WTC11 (cell line): ENCODE data around the gene COL10A1. TPM values are rescaled to one million over a fixed set of nuclear protein-coding genes. Genes with fewer than 3 reads are reported as not detected.

ENCODE experiments used
- ATAC-seq: fragments of 200-7000 bp; cut with Tn5 transposase; 2 replicates; pipeline ENCODE4 v1.10.0; 2021; ENCODE audit warnings: mild to moderate bottlenecking, moderate library complexity
- CTCF ChIA-PET: fragments of 300-600 bp; sonication (Branson Sonifier 250); formaldehyde crosslinking; loops from one replicate; lab custom pipeline; 2021; ENCODE audit warnings: antibody characterized with exemption; lab: Charles Lee
- POLR2A ChIA-PET: fragments of 350-600 bp; sonication (Branson Sonifier 250); formaldehyde crosslinking; loops from one replicate; lab custom pipeline; 2021; ENCODE audit warnings: antibody characterized with exemption; lab: Charles Lee
- DNase-seq: peaks from one replicate; pipeline ENCODE4 v3.0.0; 2021; ENCODE audit warnings: low spot score
- H3K27ac Mint-ChIP-seq: 2 replicates; pipeline ENCODE4 v1.8.0; 2021; ENCODE audit warnings: mixed read lengths
- H3K27me3 Mint-ChIP-seq: 2 replicates; pipeline ENCODE4 v1.8.0; 2021; ENCODE audit warnings: low read depth, mild to moderate bottlenecking, moderate library complexity, mixed read lengths
- H3K36me3 Mint-ChIP-seq: 2 replicates; pipeline ENCODE4 v1.8.0; 2021; ENCODE audit warnings: mixed read lengths
- H3K4me1 Mint-ChIP-seq: 2 replicates; pipeline ENCODE4 v1.8.0; 2022; ENCODE audit warnings: mixed read lengths
- H3K4me3 Mint-ChIP-seq: 2 replicates; pipeline ENCODE4 v1.8.0; 2021; ENCODE audit warnings: mild to moderate bottlenecking, moderate library complexity, mixed read lengths
- H3K9me3 Mint-ChIP-seq: 2 replicates; pipeline ENCODE4 v1.8.0; 2021; ENCODE audit warnings: mixed read lengths
- AFF4 ChIP-seq: sonication (generic); formaldehyde crosslinking; IDR thresholded peaks from 2 replicates; pipeline ENCODE4 v1.8.1; 2023; ENCODE audit warnings: mild to moderate bottlenecking, missing genetic modification reagents, borderline replicate concordance
- ATF1 ChIP-seq: sonication (generic); formaldehyde crosslinking; IDR thresholded peaks from 2 replicates; pipeline ENCODE4 v1.8.1; 2023; ENCODE audit warnings: mild to moderate bottlenecking, moderate library complexity, missing genetic modification reagents
- CBFB ChIP-seq: sonication (generic); formaldehyde crosslinking; IDR thresholded peaks from 2 replicates; pipeline ENCODE4 v1.8.1; 2022; ENCODE audit warnings: mild to moderate bottlenecking, low read depth, missing genetic modification reagents
- ESRRA ChIP-seq: sonication (generic); formaldehyde crosslinking; IDR thresholded peaks from 2 replicates; pipeline ENCODE4 v1.8.1; 2022; ENCODE audit warnings: mild to moderate bottlenecking, missing genetic modification reagents, borderline replicate concordance
- FOXJ3 ChIP-seq: sonication (generic); formaldehyde crosslinking; IDR thresholded peaks from 2 replicates; pipeline ENCODE4 v1.9.0; 2021; ENCODE audit warnings: missing genetic modification reagents, mild to moderate bottlenecking, borderline replicate concordance
- FOXK1 ChIP-seq: sonication (generic); formaldehyde crosslinking; IDR thresholded peaks from 2 replicates; pipeline ENCODE4 v1.8.0; 2022; ENCODE audit warnings: mild to moderate bottlenecking, moderate library complexity, missing genetic modification reagents
- FOXP1 ChIP-seq: sonication (generic); formaldehyde crosslinking; IDR thresholded peaks from 2 replicates; pipeline ENCODE4 v1.8.0; 2022; ENCODE audit warnings: missing genetic modification reagents, mild to moderate bottlenecking, moderate library complexity, borderline replicate concordance
- HMGA2 ChIP-seq: fragments of 250-450 bp; sonication (Bioruptor Pico); IDR thresholded peaks from 2 replicates; pipeline ENCODE4 v1.4.0; 2021; ENCODE audit warnings: mild to moderate bottlenecking, moderate library complexity
- JUN ChIP-seq: sonication (generic); formaldehyde crosslinking; IDR thresholded peaks from 2 replicates; pipeline ENCODE4 v1.8.0; 2023; ENCODE audit warnings: mild to moderate bottlenecking, missing genetic modification reagents
- MXD4 ChIP-seq: fragments of 250-450 bp; sonication (Bioruptor Pico); IDR thresholded peaks from 2 replicates; pipeline ENCODE4 v1.8.0; 2021; ENCODE audit warnings: mild to moderate bottlenecking, moderate library complexity, borderline replicate concordance
- NFATC4 ChIP-seq: fragments of 250-450 bp; sonication (Bioruptor Pico); IDR thresholded peaks from 2 replicates; pipeline ENCODE4 v1.9.0; 2021; ENCODE audit warnings: mild to moderate bottlenecking
- PRRX2 ChIP-seq: fragments of 250-450 bp; sonication (Bioruptor Pico); IDR thresholded peaks from 2 replicates; pipeline ENCODE4 v1.8.0; 2021; ENCODE audit warnings: mild to moderate bottlenecking
- RELA ChIP-seq: sonication (generic); formaldehyde crosslinking; IDR thresholded peaks from 2 replicates; pipeline ENCODE4 v1.8.1; 2022; ENCODE audit warnings: missing genetic modification reagents, mild to moderate bottlenecking, borderline replicate concordance
- RORB ChIP-seq: fragments of 250-450 bp; sonication (Bioruptor Pico); IDR thresholded peaks from 2 replicates; pipeline ENCODE4 v1.9.0; 2021; ENCODE audit warnings: mild to moderate bottlenecking
- SMAD4 ChIP-seq: sonication (generic); formaldehyde crosslinking; IDR thresholded peaks from 2 replicates; pipeline ENCODE4 v1.8.0; 2022; ENCODE audit warnings: mild to moderate bottlenecking, missing genetic modification reagents
- SOX15 ChIP-seq: fragments of 250-450 bp; sonication (Bioruptor Pico); IDR thresholded peaks from 2 replicates; pipeline ENCODE4 v1.9.0; 2021; ENCODE audit warnings: mild to moderate bottlenecking
- ZNF232 ChIP-seq: sonication (generic); formaldehyde crosslinking; IDR thresholded peaks from 2 replicates; pipeline ENCODE4 v1.8.0; 2022; ENCODE audit warnings: mild to moderate bottlenecking, missing genetic modification reagents
- ZNF263 ChIP-seq: sonication (generic); formaldehyde crosslinking; IDR thresholded peaks from 2 replicates; pipeline ENCODE4 v1.8.1; 2022; ENCODE audit warnings: low read depth, mild to moderate bottlenecking, moderate library complexity, missing genetic modification reagents
- ZNF416 ChIP-seq: fragments of 250-450 bp; sonication (Bioruptor Pico); IDR thresholded peaks from 2 replicates; pipeline ENCODE4 v1.9.0; 2021; ENCODE audit warnings: mild to moderate bottlenecking, inconsistent platforms
- total RNA-seq: library from RNA; stranded (reverse); gene quantifications from 3 replicates; pipeline ENCODE4 v1.2.3, GENCODE V29; 2021
- TF ChIP-seq, protein P1 (sequence below): sonication (generic); formaldehyde crosslinking; IDR thresholded peaks from 2 replicates; pipeline ENCODE4 v1.8.0; 2023; ENCODE audit warnings: mild to moderate bottlenecking, missing genetic modification reagents
- TF ChIP-seq, protein P2 (sequence below): sonication (generic); formaldehyde crosslinking; conservative IDR thresholded peaks from 2 replicates; pipeline ENCODE4 v1.8.1; 2022; ENCODE audit warnings: mild to moderate bottlenecking, missing genetic modification reagents
- TF ChIP-seq, protein P3 (sequence below): sonication (generic); formaldehyde crosslinking; IDR thresholded peaks from 2 replicates; pipeline ENCODE4 v1.8.0; 2022; ENCODE audit warnings: mild to moderate bottlenecking, missing genetic modification reagents
- TF ChIP-seq, protein P4 (sequence below): fragments of 250-450 bp; sonication (Bioruptor Pico); IDR thresholded peaks from 2 replicates; pipeline ENCODE4 v1.9.0; 2021; ENCODE audit warnings: mild to moderate bottlenecking

COL10A1 gene
- total RNA-seq, 1 experiment from 2014 or later, result not detected

DNA sequence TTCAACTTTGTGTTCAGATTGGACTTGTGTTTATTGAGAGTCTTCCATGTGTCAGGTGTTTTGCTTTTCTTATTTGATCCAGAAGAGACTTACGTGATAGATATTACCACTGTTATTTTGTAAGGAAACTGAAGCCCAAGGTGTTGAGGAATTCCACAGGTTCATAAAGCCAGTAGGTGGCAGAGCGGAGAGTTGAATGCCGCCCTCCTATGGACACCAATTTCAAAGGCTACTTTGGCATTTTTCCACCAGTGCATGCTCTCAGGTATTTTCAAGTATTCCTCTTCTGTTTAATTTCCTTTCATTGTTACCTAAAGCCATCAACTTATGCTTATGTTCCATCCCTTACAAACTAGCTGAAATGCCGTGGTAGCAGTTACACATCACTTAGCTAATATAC, 14.0 kb upstream of the COL10A1 start:
- H3K36me3 Mint-ChIP-seq, result no peaks in the 10 kb centered on the region
- TF ChIP-seq SOX15 (CRISPR knock-in tag), result no peak
- TF ChIP-seq AFF4, result no peak
- no peak for TF ChIP-seq ZNF232
- TF ChIP-seq, protein P1, sequence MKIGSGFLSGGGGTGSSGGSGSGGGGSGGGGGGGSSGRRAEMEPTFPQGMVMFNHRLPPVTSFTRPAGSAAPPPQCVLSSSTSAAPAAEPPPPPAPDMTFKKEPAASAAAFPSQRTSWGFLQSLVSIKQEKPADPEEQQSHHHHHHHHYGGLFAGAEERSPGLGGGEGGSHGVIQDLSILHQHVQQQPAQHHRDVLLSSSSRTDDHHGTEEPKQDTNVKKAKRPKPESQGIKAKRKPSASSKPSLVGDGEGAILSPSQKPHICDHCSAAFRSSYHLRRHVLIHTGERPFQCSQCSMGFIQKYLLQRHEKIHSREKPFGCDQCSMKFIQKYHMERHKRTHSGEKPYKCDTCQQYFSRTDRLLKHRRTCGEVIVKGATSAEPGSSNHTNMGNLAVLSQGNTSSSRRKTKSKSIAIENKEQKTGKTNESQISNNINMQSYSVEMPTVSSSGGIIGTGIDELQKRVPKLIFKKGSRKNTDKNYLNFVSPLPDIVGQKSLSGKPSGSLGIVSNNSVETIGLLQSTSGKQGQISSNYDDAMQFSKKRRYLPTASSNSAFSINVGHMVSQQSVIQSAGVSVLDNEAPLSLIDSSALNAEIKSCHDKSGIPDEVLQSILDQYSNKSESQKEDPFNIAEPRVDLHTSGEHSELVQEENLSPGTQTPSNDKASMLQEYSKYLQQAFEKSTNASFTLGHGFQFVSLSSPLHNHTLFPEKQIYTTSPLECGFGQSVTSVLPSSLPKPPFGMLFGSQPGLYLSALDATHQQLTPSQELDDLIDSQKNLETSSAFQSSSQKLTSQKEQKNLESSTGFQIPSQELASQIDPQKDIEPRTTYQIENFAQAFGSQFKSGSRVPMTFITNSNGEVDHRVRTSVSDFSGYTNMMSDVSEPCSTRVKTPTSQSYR (CRISPR knock-in tag), result no peak
- TF ChIP-seq, protein P2, sequence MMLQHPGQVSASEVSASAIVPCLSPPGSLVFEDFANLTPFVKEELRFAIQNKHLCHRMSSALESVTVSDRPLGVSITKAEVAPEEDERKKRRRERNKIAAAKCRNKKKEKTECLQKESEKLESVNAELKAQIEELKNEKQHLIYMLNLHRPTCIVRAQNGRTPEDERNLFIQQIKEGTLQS (CRISPR knock-in tag), result no peak
- no peak for TF ChIP-seq NFATC4 (CRISPR knock-in tag)
- no peak for TF ChIP-seq MXD4 (CRISPR knock-in tag)
- TF ChIP-seq RORB (CRISPR knock-in tag), result no peak
- TF ChIP-seq, all 79 proteins: peak for 0
- Mint-ChIP-seq H3K4me3 (no peak overlapping the region), H3K9me3 (no peaks in the 10 kb centered on the region), H3K27ac (peak overlapping the region; percentile 14; the same call in 1 of the 2 replicates), H3K27me3 (no peaks in the 10 kb centered on the region), H3K4me1 (peaks cover 7% of the 10 kb centered on the region; the same call in 1 of the 2 replicates)
- POLR2A ChIA-PET, result no interaction called here
- ATAC-seq (peak; percentile 95), DNase-seq (no peak)
- CTCF ChIA-PET, result no interaction called here

- H3K36me3 Mint-ChIP-seq, result no peaks in the 10 kb centered on the region
- no peak overlapping the region for H3K4me3 Mint-ChIP-seq
- H3K27me3 Mint-ChIP-seq, result no peaks in the 10 kb centered on the region
- ATAC-seq, result no peak
- H3K4me1 Mint-ChIP-seq, result peaks cover 21% of the 10 kb centered on the region
- POLR2A ChIA-PET, result no interaction called here
- H3K27ac Mint-ChIP-seq, result 0 out of 2 replicates have a peak overlapping the region, but pooled peaks have one; percentile 71
- TF ChIP-seq ESRRA, result no peak
- TF ChIP-seq, protein P3, sequence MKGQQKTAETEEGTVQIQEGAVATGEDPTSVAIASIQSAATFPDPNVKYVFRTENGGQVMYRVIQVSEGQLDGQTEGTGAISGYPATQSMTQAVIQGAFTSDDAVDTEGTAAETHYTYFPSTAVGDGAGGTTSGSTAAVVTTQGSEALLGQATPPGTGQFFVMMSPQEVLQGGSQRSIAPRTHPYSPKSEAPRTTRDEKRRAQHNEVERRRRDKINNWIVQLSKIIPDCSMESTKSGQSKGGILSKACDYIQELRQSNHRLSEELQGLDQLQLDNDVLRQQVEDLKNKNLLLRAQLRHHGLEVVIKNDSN, result no peak
- no peak for DNase-seq
- no peaks in the 10 kb centered on the region for H3K9me3 Mint-ChIP-seq
- CTCF ChIA-PET, result no interaction called here
Measured at GRCh38 chr6:116136933-116137340, 11.0 kb upstream of the COL10A1 start.

- ChIA-PET POLR2A (no interaction called here), CTCF (no interaction called here)
- no peak overlapping the region for H3K27ac Mint-ChIP-seq
- DNase-seq (no peak), ATAC-seq (no peak)
- H3K4me1 Mint-ChIP-seq, result peaks cover 21% of the 10 kb centered on the region
- peaks cover 5% of the 10 kb centered on the region; the same call in 1 of the 2 replicates for H3K9me3 Mint-ChIP-seq
- no peaks in the 10 kb centered on the region for H3K36me3 Mint-ChIP-seq
- no peaks in the 10 kb centered on the region for H3K27me3 Mint-ChIP-seq
- no peak overlapping the region for H3K4me3 Mint-ChIP-seq
- TF ChIP-seq SMAD4 (CRISPR knock-in tag) (no peak), ATF1 (CRISPR knock-in tag) (no peak), FOXJ3 (no peak), JUN (CRISPR knock-in tag) (no peak), FOXP1 (CRISPR knock-in tag) (no peak), ZNF416 (CRISPR knock-in tag) (no peak), FOXK1 (CRISPR knock-in tag) (no peak), CBFB (no peak), ZNF263 (CRISPR knock-in tag) (no peak), NFATC4 (CRISPR knock-in tag) (no peak), RELA (no peak), SOX15 (CRISPR knock-in tag) (no peak), HMGA2 (CRISPR knock-in tag) (no peak), PRRX2 (CRISPR knock-in tag) (no peak)
- TF ChIP-seq, protein P4, sequence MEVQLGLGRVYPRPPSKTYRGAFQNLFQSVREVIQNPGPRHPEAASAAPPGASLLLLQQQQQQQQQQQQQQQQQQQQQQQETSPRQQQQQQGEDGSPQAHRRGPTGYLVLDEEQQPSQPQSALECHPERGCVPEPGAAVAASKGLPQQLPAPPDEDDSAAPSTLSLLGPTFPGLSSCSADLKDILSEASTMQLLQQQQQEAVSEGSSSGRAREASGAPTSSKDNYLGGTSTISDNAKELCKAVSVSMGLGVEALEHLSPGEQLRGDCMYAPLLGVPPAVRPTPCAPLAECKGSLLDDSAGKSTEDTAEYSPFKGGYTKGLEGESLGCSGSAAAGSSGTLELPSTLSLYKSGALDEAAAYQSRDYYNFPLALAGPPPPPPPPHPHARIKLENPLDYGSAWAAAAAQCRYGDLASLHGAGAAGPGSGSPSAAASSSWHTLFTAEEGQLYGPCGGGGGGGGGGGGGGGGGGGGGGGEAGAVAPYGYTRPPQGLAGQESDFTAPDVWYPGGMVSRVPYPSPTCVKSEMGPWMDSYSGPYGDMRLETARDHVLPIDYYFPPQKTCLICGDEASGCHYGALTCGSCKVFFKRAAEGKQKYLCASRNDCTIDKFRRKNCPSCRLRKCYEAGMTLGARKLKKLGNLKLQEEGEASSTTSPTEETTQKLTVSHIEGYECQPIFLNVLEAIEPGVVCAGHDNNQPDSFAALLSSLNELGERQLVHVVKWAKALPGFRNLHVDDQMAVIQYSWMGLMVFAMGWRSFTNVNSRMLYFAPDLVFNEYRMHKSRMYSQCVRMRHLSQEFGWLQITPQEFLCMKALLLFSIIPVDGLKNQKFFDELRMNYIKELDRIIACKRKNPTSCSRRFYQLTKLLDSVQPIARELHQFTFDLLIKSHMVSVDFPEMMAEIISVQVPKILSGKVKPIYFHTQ (CRISPR knock-in tag), result no peak
Measured at GRCh38 chr6:116136373-116136772, 10.4 kb upstream of the COL10A1 start.
